DMS114 treated with DMSO at 0.1 percent for 48 hours (cell line): Measurements from ENCODE around the gene NUP153.
A peak's percentile ranks its signal among the peaks of the same experiment; 100 is the strongest.
"Not testable (repeated sequence)": the region's sequence is repeated elsewhere in the genome, so short reads cannot be mapped to it uniquely, and the experiment has no call there.

Source experiments
- DNase-seq: peaks from one replicate; lab custom pipeline; 2025; ENCODE audit not compliant: unreplicated experiment; lab: John Stamatoyannopoulos, UW

The NUP153 gene

DNA sequence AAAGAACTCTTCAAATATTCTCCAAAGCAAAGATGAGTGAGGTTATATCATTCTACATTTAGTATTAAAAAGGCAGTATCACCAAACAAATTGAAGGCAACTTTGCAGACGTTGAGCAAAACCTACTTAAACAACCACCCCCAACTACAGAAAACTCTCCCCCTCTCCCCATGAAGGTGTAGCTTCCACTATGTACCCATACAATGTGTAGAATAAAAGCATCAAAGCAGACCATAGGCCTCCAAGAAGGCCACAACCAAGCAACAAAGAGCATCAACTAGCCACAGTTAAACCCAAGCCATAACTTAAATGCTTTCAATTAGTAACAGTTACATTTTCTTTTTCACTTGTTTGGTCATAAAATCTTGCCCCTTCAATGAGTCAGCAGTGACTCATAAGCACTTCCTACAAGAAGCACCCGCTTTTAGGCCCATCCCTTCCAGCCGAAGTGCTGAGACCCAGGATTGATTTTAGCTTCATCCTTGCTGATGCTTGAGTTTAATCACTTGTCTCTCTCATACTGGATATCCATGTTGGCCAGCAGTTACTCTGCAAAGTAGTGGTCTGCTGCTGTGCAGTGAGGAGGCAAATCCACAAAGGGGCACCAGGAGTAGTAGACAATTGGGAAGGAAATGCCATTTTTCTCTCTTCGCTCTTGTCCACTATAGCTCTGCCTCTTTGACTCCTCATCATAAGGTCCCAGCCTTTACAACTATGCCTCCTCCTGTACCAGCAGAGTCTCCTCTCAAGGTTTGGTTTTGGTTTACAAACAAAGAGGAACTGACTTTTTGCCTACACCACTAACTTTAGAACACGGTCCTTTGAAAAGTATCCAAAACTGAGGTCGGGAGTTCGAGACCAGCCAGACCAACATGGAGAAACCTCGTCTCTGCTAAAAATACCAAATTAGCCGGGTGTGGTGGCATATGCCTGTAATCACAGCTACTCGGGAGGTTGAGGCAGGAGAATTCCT lies 8.4 kb upstream of the NUP153 start:
- DNase-seq, result no peak

DNA sequence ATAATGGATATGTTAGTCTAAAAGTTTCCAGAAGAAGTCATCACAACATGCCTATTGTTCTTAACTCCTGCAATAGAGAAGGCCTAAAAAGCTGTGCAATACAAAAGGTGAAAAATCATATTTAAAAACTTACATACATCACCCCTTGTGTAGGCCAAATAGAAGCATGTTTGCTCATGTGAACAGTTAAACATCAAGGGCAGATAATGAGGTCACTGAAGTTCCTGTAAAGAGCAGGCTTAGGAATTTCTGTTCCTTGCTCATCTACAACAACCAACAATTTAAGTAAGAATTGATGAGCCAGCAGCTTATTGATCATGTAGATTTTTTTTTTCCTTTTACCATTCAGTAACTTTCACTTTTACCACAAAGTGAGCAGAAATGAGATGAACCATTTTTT lies 7.5 kb upstream of the NUP153 start:
- no peak for DNase-seq

DNA sequence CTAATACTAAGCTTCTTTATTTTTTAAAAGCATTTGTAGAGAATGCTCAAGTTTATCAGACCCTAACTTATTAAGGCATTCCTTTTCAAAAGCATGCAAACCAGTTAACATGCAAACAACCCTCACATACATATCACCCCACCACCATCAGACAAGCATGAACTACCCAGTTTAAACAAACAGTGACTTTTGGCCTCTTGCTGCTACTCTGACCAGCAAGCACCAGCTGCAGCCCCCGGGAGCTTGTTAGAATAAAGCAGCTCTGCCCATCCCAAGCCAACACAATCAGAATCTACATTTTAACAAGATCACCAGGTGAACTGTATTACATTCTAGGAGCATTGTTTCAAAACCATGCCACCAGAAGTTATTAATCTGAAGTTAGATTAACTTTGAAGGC lies 5.9 kb upstream of the NUP153 start:
- no peak for DNase-seq

DNA sequence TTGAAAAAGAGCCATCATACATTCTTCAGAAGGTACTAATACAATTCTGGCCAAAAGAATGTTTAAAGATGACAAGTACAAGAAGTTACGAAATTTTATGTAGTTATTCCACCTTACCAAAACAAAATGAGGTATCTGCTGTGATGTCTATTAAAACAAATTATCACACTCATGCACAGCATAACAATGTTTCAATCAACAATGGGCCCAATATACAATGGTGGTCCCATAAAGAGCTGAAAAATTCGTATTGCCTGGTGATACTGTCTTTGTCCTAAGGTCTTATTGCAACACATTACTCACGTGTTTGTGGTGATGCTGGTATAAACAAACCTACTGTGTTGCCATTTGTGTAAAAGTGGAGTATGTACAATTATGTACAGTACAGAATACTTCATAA lies 3.6 kb upstream of the NUP153 start:
- DNase-seq, result no peak

DNA sequence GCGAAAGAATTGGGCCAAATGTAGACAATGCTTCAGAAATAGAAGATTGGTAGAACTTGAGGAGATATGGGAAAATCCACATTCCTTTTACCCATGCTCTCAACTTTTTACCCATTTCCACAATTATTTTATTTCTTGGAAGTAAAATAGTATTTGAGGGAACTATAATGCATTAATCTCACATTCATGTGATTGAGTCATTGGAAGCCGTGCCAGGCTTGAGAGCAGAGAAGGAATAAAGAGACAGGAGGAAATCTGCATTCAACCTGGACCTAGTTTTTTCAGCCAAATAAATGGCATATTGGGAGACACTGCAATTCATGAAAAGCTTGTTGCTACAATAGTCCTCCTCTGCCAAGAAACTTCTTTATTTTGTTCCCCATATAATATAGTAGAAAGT lies 2.8 kb upstream of the NUP153 start:
- no peak for DNase-seq

DNA sequence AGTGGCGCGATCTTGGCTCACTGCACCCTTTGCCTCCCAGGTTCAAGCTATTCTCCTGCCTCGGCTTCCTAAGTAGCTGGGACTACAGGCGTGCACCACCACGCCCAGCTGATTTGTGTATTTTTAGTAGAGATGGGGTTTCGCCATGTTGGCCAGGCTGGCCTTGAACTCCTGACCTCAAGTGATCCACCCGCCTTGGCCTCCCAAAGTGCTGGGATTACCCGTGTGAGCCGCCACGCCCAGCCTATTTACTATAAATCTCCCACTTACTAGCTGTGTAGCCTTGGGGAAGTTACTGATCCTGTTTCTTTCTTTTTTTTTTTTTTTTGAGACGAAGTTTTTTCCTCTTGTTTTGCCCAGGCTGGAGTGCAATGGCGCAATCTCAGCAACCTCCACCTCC lies 1.3 kb upstream of the NUP153 start:
- DNase-seq, result not testable (repeated sequence)

DNA sequence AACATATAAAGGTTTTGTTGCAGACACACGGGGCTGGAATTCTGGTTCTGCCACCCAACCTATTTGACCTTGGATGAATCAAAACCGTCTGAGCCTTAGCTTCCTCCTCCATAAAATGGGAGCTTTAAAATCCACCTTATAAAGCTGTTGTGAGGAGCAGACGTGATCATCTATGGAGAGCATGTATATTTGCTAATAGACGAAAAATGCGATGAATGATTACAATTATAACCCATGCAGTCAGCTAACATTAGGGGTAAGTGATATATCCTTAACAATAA lies 586 bp upstream of the NUP153 start:
- no peak for DNase-seq

DNA sequence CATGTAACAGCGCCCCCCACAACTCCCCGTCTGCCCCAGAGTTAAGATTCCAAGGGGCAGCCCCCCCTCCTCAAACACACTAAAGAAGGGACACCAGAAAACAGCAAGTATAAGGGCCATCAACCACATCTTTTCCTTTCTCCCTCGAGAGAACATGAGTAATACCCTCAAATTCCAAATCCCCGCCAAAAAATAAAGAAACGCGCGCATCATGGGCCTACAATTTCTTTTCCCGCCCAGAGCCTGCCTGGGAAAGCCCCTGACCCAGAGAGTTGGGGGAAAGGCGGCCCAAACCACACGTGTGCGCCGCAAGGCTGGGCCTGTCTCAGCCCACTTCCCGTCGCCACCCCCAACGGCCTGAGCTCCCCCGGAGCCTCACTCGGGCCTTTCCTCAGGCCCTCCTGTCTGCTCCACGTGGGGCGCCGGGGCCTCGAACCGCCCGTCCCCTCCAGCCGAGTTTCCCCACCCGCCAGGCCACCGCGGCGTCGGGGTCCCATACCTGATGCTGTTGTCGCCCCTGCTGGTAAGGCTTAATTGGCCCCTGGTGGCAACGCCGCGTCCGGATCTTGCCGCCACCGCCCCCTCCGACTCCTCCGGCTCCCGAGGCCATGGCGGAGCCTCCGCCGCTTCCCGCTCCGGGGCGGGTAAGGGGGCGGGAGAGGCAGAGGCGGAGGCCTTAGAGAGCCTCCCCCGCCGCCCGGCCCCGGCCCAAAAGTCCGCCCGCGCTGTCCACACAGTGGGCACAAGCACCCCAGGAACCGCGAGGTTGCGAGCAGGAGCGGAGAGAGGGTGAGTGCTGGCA lies 746 bp downstream of the NUP153 start:
- DNase-seq, result peak; percentile 76

DNA sequence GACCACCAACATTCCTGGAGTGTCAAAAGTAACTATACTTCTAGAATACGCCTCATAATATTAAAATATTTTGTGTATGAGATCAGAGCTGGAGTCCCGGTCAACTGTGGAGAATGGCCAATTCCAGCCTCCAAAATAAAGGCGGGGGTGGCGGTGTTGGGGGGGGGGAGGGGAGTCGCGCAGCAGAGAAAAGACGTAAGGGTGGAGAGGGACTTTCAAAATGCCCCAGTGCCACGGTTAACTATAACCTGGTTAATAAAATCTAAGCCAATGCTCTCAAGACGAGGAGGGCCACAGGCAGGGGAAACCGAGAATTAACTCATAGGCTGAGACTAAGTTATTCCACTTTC lies 1.3 kb downstream of the NUP153 start:
- peak; percentile 65 for DNase-seq

DNA sequence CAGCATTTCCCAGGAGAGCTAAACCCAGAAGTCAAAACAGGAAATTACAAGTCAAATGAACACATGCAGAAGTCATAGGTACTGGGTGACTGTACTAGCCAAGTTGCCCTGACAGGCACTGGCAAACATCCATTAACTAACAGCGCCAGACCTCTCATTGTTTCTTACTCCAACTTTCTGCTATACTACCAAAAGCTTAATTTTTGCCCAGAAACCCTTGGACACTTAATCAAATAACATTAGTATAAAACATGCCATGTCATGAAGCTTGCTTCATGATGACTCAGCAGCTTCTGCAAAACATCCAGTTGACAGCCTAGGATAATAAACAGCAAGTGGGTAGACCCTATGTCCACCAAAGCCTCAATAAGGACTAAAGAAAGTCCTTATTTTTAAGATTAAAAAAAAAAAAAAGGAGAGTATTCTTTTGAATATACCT lies 3.5 kb downstream of the NUP153 start:
- DNase-seq, result no peak

DNA sequence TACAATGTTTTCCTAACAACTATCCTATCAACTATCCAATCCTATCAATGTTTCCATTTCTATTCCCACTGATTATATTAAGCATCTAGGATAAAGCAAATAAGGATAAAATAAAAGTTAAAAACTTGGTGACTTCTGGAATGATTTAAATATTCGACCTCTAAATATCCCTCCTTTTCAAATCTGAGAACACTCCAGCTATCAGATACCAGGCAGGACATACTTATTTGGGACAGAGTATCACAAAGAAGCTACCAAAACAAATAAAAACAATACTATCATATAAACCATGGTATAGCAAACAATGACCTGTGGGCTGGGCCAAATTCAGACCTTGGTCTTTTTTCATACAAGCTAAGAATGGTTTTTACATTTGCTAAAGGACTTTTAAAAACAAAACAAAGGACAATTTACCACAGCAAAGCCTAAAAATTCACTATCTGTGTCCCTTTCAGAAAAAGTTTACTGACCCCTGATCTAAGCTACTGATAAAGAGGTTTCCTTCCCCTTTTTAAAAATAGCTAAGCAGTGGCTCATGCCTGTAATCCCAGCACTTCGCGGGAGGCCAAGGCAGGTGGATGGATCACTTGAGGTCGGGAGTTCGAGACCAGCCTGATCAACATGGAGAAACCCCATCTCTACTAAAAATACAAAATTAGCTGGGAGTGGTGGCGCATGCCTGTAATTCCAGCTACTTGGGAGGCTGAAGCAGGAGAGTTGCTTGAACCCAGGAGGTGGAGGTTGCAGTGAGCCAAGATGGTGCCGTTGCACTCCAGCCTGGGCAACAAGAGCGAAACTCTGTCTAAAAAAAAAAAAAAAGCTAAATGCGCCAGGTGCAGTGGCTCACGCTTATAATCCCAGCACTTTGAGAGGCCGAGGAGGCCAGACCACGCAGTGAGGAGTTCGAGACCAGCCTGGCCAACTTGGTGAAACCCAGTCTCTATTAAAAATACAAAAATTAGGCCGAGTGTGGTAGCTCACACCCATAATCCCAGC lies 6.0 kb downstream of the NUP153 start:
- no peak for DNase-seq

DNA sequence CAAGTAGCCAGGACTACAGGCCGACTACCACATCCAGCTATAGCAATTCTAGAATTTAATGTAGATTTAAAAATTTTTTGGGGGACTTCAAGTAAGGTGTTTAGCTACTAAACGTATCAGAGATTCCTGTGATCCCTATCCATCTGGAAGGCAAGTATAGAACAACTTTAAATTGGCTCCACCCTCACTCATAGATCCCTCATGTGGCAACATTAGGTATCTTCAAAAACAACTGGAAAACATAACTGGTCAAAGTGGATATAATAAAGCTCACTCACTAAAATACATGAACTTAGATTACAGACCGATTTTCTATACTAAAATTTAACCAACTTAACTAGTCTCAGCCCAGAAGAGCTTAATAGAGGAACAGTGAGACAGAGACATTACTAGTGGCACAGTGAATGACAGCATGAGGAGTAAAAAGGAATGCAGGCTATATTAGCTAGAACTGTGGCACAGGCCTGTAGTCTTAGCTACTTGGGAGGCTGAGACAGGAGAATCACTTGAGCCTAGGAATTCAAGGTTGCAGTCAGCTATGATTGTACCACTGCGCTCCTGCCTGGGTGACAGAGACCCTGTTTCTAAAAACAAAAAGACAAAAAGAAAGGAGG lies 14.7 kb downstream of the NUP153 start:
- no peak for DNase-seq

DNA sequence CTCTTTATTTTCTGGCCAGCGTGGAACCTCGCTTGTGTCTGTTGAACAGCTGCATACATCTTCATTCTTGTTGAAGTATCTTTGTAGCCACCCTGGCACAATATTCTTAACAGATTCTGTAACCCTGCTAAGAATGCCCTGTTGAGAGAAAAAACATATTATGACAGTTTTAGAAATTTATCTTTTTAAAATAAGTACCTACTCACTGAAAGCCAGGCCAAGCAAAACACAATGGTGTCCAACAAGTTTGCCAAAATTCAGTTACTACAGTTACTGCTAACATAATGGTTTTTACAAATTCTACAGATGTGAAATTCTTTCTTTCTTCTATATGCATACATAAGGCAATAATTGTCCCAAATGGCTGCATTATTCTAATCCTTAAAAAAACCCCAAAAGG lies 18.2 kb downstream of the NUP153 start:
- DNase-seq, result no peak

DNA sequence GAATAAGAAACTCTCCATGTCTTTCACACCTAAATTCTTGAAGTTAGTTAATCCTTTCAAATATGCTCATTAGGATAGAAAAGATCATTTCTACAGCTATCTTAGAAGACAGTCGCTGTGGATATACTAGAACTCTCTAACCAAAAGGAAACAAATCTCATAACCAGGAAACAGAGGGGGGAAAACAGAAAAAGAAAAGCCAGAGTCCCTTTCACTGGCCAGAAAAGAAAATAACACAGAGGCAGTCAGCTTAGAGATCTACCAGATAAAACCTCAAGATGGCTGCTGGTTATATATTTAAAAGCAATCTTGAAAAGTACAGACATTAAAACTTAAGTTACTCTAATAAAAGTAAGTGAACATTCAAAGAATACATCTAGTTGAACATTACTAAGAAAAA lies 19.6 kb downstream of the NUP153 start:
- DNase-seq, result no peak

DNA sequence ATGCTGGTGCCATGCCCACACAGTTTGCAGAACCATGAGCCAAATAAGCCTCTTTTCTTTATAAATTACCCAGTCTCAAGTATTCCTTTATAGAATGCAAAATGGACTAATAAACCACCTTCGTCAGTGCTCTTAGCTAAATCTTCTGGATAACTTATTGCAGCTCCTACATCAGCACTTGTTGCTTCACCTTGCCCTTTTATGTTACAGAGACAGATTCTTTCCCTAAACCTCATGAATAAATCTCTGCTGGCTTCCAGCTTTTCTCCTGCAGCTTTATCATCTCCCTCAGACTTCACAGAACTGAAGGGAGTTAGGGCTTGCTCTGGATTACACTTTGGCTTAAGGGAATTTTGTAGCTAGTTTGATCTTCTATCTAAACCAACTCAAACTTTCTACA lies 22.6 kb downstream of the NUP153 start:
- no peak for DNase-seq

DNA sequence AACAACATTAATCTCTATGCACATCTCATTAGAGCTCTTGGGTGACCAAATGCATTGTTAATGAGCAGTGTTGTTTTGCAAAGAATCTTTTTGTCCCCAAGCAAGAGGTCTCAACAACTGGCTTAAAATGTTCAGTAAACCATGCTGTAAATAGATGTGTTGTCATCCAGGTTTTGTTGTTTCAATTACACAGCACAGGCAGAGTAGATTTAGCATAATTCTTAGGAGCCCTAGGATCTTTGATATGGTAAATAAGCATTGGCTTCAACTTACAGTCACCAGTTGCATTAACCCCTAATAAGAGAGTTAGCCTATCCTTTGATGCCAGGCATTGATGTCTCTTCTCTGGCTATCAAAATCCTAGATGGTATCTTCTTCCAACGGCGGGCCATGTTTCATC lies 23.3 kb downstream of the NUP153 start:
- DNase-seq, result no peak

DNA sequence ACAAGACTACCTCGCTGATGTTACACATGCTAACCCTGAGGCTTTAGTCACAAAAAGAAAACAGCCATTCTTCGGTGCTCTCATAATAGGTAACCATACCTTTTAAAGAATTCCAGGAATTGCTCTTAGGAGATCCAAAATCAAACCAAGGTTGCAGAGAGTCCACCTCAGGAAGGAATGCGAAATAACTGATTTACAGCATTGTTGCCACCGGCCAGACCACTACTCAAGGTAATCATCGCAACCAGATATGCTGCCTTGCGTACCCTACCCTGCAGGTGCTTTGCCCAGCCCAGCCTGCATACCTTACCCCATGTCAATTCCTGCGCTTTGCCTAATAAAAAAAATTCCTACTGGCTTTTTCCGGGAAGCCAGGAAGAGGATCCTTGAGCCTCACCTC lies 27.0 kb downstream of the NUP153 start:
- no peak for DNase-seq

DNA sequence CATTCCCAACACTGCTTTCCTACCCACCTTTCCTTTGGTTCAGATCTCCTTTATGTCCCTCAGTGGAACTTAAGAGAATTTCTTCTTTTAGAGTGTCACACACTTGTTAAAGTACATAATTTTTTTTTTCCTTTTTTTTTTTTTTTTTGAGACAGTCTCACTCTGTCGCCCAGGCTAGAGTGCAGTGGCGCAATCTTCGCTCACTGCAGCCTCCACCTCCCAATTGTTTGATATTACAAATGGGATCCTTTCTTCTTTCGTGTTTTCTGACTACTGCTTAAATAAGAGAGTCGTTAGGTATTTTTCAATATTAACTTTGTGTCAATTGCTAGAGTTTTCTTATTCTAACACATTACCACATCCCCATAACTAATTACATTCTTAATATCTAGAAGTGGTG lies 29.1 kb downstream of the NUP153 start:
- DNase-seq, result no peak

DNA sequence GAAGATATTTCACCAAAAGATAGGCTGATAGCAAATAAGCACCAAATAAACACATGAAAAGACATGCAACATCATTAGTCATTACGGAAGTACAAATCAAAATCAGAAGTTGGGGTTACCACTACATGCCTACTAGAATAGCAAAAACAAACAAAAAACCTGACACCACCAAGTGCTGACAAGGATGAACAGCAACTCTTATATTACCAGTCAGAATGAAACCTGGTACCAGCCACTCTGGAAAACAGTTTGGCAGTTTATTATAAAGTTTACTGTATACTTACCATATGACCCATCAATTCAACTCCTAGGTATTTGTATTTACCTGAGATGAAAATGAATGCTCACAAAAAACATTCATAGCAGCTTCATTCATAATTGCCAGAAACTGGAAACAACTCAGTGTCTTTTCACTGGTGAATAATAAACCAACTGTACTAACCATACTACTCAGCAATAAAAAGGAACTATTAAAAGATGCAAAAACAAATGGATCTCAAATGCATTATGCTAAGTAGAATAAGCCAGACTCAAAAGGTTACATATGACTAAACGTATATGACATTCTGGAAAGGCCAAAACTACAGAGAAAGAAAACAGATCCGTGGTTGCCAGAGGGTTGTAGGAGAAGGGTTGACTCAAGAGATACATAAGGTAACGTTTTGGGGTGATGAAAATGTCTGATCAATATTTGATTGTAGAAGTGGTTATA lies 33.0 kb downstream of the NUP153 start:
- no peak for DNase-seq

DNA sequence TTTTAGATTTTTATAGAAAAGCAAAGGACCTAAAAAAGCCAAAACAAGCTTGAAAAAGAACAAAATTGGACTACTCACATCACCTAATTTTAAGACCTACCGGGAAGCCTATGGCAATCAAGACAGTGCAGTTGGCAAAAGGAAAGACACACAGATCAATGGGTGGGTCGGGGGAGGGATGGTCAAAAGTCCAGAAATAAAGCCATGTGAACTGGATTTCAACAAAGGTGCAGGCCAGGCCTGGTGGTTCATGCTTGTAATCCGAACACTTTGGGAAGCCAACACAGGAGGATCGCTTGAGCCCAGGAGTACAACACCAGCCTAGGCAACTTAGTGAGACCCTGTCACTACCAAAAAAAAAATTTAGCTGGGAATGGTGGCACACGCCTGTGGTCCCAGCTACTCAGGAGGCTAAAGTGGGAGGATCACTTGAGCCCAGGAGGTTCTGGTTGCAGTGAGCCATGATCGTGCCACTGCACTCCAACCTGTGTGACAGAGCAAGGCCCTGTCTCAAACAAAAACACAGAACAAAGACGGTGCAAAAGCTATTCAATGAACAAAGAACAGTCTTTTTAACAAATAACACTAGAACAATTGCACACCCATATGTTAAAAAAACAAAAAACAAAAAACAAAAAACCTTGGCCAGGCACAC lies 34.5 kb downstream of the NUP153 start:
- no peak for DNase-seq
